Left ventricle myocardium inferior (tissue), 1 donor: ENCODE measurements around the gene ZNF81. TPM values are rescaled to one million over a fixed set of nuclear protein-coding genes. Genes with fewer than 3 reads are reported as not detected.
"Not testable (repeated sequence)": the region's sequence is repeated elsewhere in the genome, so short reads cannot be mapped to it uniquely, and the experiment has no call there.

Experiments used
- DNase-seq: peaks from one replicate; pipeline ENCODE4 v3.0.0-alpha.2; 2020
- H3K27ac ChIP-seq: fragments of 200-600 bp; replicated peaks from 2 replicates; pipeline ENCODE4 v1.8.0; 2021
- H3K27me3 ChIP-seq: fragments of 200-600 bp; 2 replicates; pipeline ENCODE4 v1.8.0; 2021; ENCODE audit warnings: low read depth
- H3K36me3 ChIP-seq: fragments of 200-600 bp; 2 replicates; pipeline ENCODE4 v1.8.0; 2021
- H3K4me1 ChIP-seq: fragments of 200-600 bp; 2 replicates; pipeline ENCODE4 v1.8.0; 2021
- H3K4me3 ChIP-seq: fragments of 200-600 bp; 2 replicates; pipeline ENCODE4 v1.8.0; 2021; ENCODE audit warnings: mild to moderate bottlenecking, moderate library complexity
- H3K9me3 ChIP-seq: fragments of 200-600 bp; replicated peaks from 2 replicates; pipeline ENCODE4 v1.8.0; 2021
- intact Hi-C: fragments of 100-400 bp; cut with micrococcal nuclease; formaldehyde crosslinking; loops from one replicate; pipeline ENCODE4 v1.11.0; 2022
- total RNA-seq: library from RNA; stranded (reverse); fragmentation: NEBNext Ultra II Directional; extraction: Animal tissue kit (Norgen Biotek cat#: 25700); gene quantifications from one replicate; pipeline ENCODE4 v1.2.1, GENCODE V29; 2021
- TF ChIP-seq, protein P1 (sequence below): fragments of 200-600 bp; IDR thresholded peaks from 2 replicates; pipeline ENCODE4 v1.8.0; 2021; ENCODE audit warnings: antibody characterized with exemption, mild to moderate bottlenecking, borderline replicate concordance
- donor health status: DM: no; HTN: yes; CAD: no; lungs with severe emphysema.

The ZNF81 gene
- total RNA-seq, 1 donor from 2014 or later = 5.8 TPM

GRCh38 chrX:47936940-47937317 is 100.2 kb downstream of the ZNF81 start:
- no peak overlapping the region for H3K27ac ChIP-seq
- H3K4me1 ChIP-seq = no peaks in the 10 kb centered on the region
- H3K4me3 ChIP-seq = peak overlapping the region; percentile 34
- no peaks in the 10 kb centered on the region for H3K36me3 ChIP-seq
- no peak for DNase-seq
- intact Hi-C loops = no loop called here
- no peaks in the 10 kb centered on the region for H3K27me3 ChIP-seq
- no peaks in the 10 kb centered on the region for H3K9me3 ChIP-seq
- TF ChIP-seq, protein P1, sequence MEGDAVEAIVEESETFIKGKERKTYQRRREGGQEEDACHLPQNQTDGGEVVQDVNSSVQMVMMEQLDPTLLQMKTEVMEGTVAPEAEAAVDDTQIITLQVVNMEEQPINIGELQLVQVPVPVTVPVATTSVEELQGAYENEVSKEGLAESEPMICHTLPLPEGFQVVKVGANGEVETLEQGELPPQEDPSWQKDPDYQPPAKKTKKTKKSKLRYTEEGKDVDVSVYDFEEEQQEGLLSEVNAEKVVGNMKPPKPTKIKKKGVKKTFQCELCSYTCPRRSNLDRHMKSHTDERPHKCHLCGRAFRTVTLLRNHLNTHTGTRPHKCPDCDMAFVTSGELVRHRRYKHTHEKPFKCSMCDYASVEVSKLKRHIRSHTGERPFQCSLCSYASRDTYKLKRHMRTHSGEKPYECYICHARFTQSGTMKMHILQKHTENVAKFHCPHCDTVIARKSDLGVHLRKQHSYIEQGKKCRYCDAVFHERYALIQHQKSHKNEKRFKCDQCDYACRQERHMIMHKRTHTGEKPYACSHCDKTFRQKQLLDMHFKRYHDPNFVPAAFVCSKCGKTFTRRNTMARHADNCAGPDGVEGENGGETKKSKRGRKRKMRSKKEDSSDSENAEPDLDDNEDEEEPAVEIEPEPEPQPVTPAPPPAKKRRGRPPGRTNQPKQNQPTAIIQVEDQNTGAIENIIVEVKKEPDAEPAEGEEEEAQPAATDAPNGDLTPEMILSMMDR = no peak

DNA sequence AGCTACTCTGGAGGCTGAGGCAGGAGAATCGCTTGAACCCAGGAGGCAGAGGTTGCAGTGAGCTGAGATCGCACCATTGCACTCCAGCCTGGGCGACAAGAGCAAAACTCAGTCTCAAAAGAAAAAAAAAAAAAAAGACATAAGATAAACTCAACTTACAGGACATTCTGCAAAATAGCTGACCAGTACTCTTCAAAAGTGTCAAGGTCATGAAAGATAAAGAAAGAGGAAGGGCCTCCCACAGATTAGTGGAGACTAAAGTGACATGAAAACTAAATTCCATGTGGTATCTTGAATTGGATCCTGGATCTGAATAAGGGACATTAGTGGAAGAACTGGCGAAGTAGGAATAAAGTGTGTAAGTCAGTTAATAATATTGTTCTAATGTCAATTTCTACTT is 103.7 kb downstream of the ZNF81 start:
- no peak overlapping the region for H3K4me3 ChIP-seq
- no peaks in the 10 kb centered on the region for H3K9me3 ChIP-seq
- no peak for DNase-seq
- no peaks in the 10 kb centered on the region for H3K27me3 ChIP-seq
- intact Hi-C loops = no loop called here
- no peaks in the 10 kb centered on the region for H3K4me1 ChIP-seq
- no peaks in the 10 kb centered on the region for H3K36me3 ChIP-seq
- no peak overlapping the region for H3K27ac ChIP-seq
- TF ChIP-seq, protein P1 = no peak

DNA sequence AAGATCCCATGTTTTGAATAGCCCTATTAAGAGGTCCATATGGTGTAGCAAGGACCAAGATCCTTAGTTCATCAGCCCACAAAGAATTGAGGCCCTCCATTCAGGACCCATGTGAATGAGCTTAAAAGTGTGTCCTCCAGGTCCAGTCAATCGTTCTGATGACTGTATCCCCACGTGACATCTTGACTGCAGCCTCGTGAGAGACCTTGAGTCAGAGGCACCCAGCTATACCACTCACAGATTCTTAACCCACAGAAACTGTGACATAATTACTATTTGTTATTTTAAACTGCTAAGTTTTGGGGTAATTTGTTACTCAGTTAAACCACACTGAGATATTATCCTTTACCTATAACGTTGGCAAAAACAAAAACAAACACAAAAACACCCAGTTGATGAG is 104.7 kb downstream of the ZNF81 start:
- Histone ChIP-seq H3K4me3 (no peak overlapping the region), H3K9me3 (no peaks in the 10 kb centered on the region), H3K36me3 (no peaks in the 10 kb centered on the region), H3K27me3 (no peaks in the 10 kb centered on the region), H3K27ac (no peak overlapping the region), H3K4me1 (no peaks in the 10 kb centered on the region)
- intact Hi-C loops = no loop called here
- TF ChIP-seq, protein P1 = no peak
- DNase-seq = no peak

DNA sequence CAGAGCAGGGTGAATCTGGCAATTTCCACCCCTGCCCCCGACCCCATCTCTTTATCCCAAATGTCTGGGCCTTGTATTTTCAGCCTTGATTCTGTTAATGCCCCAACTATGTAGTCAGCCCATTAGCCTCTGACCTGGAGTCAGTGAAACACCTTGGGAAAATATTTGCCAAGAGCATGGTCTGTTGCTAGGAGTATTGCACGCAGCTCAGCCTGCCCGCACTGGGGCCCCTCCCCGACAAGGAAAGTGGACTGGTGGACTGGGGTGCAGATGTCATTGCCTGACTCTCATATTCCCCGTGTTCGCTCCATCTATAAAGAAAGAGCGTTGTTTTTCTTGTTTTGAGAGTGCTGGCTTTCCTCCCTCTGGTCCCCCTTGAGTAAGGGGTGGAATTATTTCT is 118.6 kb downstream of the ZNF81 start:
- intact Hi-C loops, DNase-seq, H3K27ac ChIP-seq, H3K4me3 ChIP-seq, H3K27me3 ChIP-seq, H3K36me3 ChIP-seq, H3K4me1 ChIP-seq: not testable (repeated sequence)
- H3K9me3 ChIP-seq = peaks cover 16% of the 10 kb centered on the region

DNA sequence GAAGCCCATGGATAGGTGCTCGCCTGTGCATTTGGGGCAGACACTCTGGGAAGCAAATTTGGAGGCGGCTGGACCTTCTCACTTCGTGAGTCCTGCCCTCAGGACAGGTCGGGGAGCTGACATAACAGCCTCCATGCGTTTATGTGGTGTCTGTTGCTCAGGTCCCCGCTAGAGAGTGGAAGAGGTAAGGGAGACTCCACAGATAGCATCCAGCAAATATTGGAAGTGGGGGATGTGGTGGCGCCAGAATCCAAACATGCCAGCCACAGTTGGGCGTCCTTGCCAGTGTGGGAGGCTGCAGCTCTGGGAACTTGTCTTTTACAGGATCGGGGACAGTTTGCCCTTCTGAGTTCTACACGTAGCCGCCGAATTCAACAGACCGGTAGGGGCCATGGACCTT is 119.3 kb downstream of the ZNF81 start:
- no peak for DNase-seq
- H3K9me3 ChIP-seq = peaks cover 9% of the 10 kb centered on the region
- no peak overlapping the region for H3K4me3 ChIP-seq
- intact Hi-C loops = no loop called here
- TF ChIP-seq, protein P1 = no peak
- H3K27ac ChIP-seq = no peak overlapping the region
- no peaks in the 10 kb centered on the region for H3K27me3 ChIP-seq
- H3K4me1 ChIP-seq = no peaks in the 10 kb centered on the region
- no peaks in the 10 kb centered on the region for H3K36me3 ChIP-seq

DNA sequence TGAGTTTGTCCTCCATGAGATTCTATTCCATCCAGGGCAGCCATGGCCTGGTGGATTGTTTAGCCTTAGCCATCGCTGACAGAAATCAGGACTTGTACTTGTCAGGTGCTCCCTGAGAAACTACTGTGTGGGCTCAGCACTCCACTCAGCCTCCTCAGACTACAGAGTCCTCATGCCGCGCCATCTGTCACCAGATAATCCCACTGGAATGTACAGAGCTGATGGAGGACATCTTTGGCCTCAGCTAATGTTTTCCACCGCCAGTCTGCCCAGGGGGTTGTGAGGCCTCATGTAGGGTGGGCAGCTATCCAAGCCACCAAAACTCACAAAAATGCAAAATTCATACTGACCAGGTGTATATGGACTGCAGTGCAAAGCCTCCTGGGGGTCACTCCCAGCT is 121.5 kb downstream of the ZNF81 start:
- not testable (repeated sequence) for H3K36me3 ChIP-seq

More for the DNA sequence above, 121.5 kb downstream of the ZNF81 start:
- intact Hi-C loops, H3K9me3 ChIP-seq, DNase-seq, H3K27ac ChIP-seq, H3K4me1 ChIP-seq, H3K27me3 ChIP-seq, H3K4me3 ChIP-seq: not testable (repeated sequence)
